Tibial nerve (tissue), 4 donors: ENCODE results near the gene TJAP1. TPM values are rescaled to one million over a fixed set of nuclear protein-coding genes. Genes with fewer than 3 reads are reported as not detected.

Experiments
- DNase-seq, 2 donors: peaks; one replicate each; pipeline ENCODE4 v3.0.0-alpha.2; 2019; ENCODE audit warnings: low spot score in 2 of 2
- H3K27ac ChIP-seq, 4 donors: fragments of 200-600 bp; sonication (generic) in 3 of 4; one replicate each; pipeline ENCODE4 v1.5.1; 2017 to 2019; ENCODE audit warnings: mild to moderate bottlenecking in 1 of 4
- H3K27me3 ChIP-seq, 2 donors: fragments of 200-600 bp; sonication (generic) in 1 of 2; one replicate each; pipeline versions ENCODE4 v1.5.1 to v1.6.0; 2017 to 2019
- H3K36me3 ChIP-seq, 3 donors: fragments of 200-600 bp; sonication (generic); one replicate each; pipeline ENCODE4 v1.5.1; 2018 to 2019
- H3K4me1 ChIP-seq, 4 donors: fragments of 200-600 bp; sonication (generic) in 3 of 4; one replicate each; pipeline ENCODE4 v1.5.1; 2017 to 2019
- H3K4me3 ChIP-seq, 4 donors: fragments of 200-600 bp; sonication (generic) in 3 of 4; one replicate each; pipeline ENCODE4 v1.5.1; 2017 to 2019; ENCODE audit warnings: mild to moderate bottlenecking in 1 of 4, moderate library complexity in 1 of 4
- H3K9me3 ChIP-seq, 4 donors: fragments of 200-600 bp; sonication (generic) in 3 of 4; one replicate each; pipeline ENCODE4 v1.5.1; 2017 to 2019
- EP300 ChIP-seq, 2 donors: sonication (generic); formaldehyde crosslinking; IDR thresholded peaks; one replicate each; pipeline ENCODE4 v1.6.1; 2017; ENCODE audit warnings: antibody characterized with exemption in 2 of 2, mild to moderate bottlenecking in 1 of 2
- POLR2A ChIP-seq, 2 donors: fragments of 450-650 bp; IDR thresholded peaks; one replicate each; pipeline ENCODE4 v1.6.1; 2017; ENCODE audit warnings: antibody characterized with exemption in 2 of 2, mild to moderate bottlenecking in 2 of 2, moderate library complexity in 2 of 2
- WGBS, 2 donors: methylation state at CpG; one replicate each; pipeline ENCODE4 v1.1.5; 2018; 5-methylcytosine and 5-hydroxymethylcytosine counted together
- total RNA-seq, 4 donors: library from RNA; depleted of rRNA; stranded (reverse); fragments of >200 nt; gene quantifications; one replicate each; pipeline ENCODE4 v1.1.0, GENCODE V29; 2016
- TF ChIP-seq, protein P1 (sequence below), 5 experiments: fragments of 200-600 bp in 3 of 5; fragments of 450-650 bp in 2 of 5; sonication (generic) in 3 of 5; IDR thresholded peaks; one replicate each; pipeline ENCODE4 v1.5.1; 2016 to 2019; ENCODE audit warnings: antibody characterized with exemption in 5 of 5, mild to moderate bottlenecking in 3 of 5, moderate library complexity in 2 of 5

The TJAP1 gene
- total RNA-seq, 4 donors from 2014 or later = 30.2 to 43.8 (median 32.3) TPM

DNA sequence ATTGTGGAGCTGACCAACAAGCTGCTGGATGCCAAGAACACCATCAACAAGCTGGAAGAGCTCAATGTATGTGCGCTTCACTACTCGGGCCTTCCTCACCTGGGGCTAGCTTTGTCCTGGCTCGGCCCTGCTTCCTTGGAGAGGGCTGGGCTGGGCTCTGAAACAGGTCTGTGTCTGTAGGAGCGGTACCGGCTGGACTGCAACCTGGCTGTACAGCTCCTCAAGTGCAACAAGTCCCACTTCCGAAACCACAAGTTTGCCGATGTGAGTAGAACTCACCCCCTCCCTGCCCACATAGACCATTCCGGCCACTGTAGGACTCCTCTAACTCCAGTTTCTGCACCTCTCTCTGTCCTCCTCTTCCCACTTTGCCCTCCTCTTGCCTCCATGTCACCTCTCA is 26.1 kb downstream of the TJAP1 start:
- 85 to 94% methylated on average over 3 to 8 of the region's 8 CpGs for WGBS, 2 donors
- Histone ChIP-seq H3K27ac (no peak overlapping the region), H3K9me3 (no peaks in the 10 kb centered on the region), H3K4me3 (no peak overlapping the region), H3K36me3 (peaks cover 5 to 78% (median 5%) of the 10 kb centered on the region in 3 donors), H3K4me1 (peaks cover 0 to 9% (median 1%) of the 10 kb centered on the region in 4 donors), H3K27me3 (no peaks in the 10 kb centered on the region)
- TF ChIP-seq EP300 (IDR thresholded peaks at IDR 0.05) (no peak), POLR2A (IDR thresholded peaks at IDR 0.05) (no peak)
- TF ChIP-seq, protein P1, sequence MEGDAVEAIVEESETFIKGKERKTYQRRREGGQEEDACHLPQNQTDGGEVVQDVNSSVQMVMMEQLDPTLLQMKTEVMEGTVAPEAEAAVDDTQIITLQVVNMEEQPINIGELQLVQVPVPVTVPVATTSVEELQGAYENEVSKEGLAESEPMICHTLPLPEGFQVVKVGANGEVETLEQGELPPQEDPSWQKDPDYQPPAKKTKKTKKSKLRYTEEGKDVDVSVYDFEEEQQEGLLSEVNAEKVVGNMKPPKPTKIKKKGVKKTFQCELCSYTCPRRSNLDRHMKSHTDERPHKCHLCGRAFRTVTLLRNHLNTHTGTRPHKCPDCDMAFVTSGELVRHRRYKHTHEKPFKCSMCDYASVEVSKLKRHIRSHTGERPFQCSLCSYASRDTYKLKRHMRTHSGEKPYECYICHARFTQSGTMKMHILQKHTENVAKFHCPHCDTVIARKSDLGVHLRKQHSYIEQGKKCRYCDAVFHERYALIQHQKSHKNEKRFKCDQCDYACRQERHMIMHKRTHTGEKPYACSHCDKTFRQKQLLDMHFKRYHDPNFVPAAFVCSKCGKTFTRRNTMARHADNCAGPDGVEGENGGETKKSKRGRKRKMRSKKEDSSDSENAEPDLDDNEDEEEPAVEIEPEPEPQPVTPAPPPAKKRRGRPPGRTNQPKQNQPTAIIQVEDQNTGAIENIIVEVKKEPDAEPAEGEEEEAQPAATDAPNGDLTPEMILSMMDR (IDR thresholded peaks at IDR 0.05) = no peak
- no peak for DNase-seq

DNA sequence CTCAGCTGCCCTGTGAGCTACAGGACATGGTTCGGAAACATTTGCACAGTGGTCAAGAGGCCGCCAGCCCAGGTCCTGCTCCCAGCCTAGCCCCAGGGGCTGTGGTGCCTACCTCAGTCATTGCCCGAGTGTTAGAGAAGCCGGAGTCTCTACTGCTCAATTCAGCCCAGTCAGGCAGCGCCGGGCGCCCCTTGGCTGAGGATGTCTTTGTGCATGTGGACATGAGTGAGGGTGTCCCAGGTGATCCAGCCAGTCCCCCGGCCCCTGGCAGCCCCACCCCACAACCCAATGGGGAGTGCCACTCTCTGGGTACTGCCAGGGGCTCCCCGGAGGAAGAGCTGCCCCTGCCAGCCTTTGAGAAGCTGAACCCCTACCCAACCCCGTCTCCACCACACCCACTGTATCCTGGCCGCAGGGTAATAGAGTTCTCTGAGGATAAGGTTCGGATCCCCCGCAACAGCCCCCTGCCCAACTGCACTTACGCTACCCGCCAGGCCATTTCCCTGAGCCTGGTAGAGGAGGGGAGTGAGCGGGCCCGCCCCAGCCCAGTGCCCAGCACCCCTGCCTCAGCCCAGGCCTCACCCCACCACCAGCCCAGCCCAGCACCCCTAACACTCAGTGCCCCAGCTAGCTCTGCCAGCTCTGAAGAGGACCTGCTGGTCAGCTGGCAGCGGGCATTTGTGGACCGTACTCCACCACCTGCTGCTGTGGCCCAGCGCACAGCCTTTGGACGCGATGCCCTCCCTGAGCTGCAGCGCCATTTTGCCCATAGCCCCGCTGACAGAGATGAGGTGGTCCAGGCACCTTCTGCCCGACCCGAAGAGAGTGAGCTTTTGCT is 27.6 kb downstream of the TJAP1 start:
- Histone ChIP-seq H3K9me3 (no peaks in the 10 kb centered on the region), H3K4me3 (no peak overlapping the region), H3K4me1 (peaks cover 0 to 22% (median 6%) of the 10 kb centered on the region in 4 donors), H3K27me3 (no peaks in the 10 kb centered on the region), H3K27ac (no peak overlapping the region), H3K36me3 (peaks cover 2 to 62% (median 5%) of the 10 kb centered on the region in 3 donors)
- WGBS, 2 donors = 87 to 92% methylated on average over 20 to 25 of the region's 26 CpGs
- DNase-seq = no peak
- TF ChIP-seq POLR2A (IDR thresholded peaks at IDR 0.05) = no peak

DNA sequence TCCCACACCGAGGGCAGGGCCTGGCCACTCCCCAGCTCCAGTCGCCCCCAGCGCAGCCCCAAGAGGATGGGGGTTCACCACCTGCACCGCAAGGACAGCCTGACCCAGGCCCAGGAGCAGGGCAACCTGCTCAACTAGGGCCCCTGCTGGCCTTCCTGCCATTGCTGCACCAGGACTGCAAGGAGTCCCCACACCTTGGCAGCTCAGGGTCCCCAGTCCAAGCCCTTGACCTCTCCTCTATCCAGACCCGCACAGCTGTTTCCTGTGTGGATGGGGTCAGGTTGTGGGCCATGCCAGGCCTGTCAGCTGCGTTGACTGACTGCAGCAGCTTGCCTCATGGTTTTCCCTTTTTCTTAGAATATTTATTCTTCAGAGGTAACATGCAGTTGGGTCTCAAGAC is 28.3 kb downstream of the TJAP1 start:
- Histone ChIP-seq H3K27ac (peak overlapping the region in 1 of 4 donors; percentile 21), H3K36me3 (peaks cover 2 to 57% (median 5%) of the 10 kb centered on the region in 3 donors)

GRCh38 chr6:43506171-43506570 is 28.8 kb downstream of the TJAP1 start:
- 82 to 88% methylated on average over 3 of the region's 3 CpGs for WGBS, 2 donors
- no peak for DNase-seq

More for the DNA sequence above, 28.3 kb downstream of the TJAP1 start:
- TF ChIP-seq, protein P1 (IDR thresholded peaks at IDR 0.05) = no peak
- TF ChIP-seq EP300 (IDR thresholded peaks at IDR 0.05) (no peak), POLR2A (IDR thresholded peaks at IDR 0.05) (no peak)
- H3K4me1 ChIP-seq = peaks cover 0 to 27% (median 10%) of the 10 kb centered on the region in 4 donors
- no peak overlapping the region for H3K4me3 ChIP-seq
- no peak for DNase-seq
- H3K9me3 ChIP-seq = no peaks in the 10 kb centered on the region
- H3K27me3 ChIP-seq = no peaks in the 10 kb centered on the region
- WGBS, 2 donors = 63 to 69% methylated on average over 4 to 5 of the region's 6 CpGs

GRCh38 chr6:43506667-43507471 is 29.5 kb downstream of the TJAP1 start:
- WGBS, 2 donors = 32 to 33% methylated on average over 9 to 11 of the region's 14 CpGs
- peak; percentile 71 to 87 for DNase-seq
- peaks cover 2 to 58% (median 9%) of the 10 kb centered on the region in 3 donors for H3K36me3 ChIP-seq
- TF ChIP-seq EP300 (IDR thresholded peaks at IDR 0.05) (no peak), POLR2A (IDR thresholded peaks at IDR 0.05) (no peak)
- TF ChIP-seq, protein P1 (IDR thresholded peaks at IDR 0.05) = peak; percentile 92 to 96 (median 93)
- no peak overlapping the region for H3K4me3 ChIP-seq
- H3K4me1 ChIP-seq = peaks cover 0 to 30% (median 11%) of the 10 kb centered on the region in 4 donors
- peak overlapping the region in 2 of 4 donors; percentile 21 to 54 for H3K27ac ChIP-seq
- no peaks in the 10 kb centered on the region for H3K9me3 ChIP-seq
- no peaks in the 10 kb centered on the region for H3K27me3 ChIP-seq

More at GRCh38 chr6:43506171-43506570, 28.8 kb downstream of the TJAP1 start:
- Histone ChIP-seq H3K9me3 (no peaks in the 10 kb centered on the region), H3K27me3 (no peaks in the 10 kb centered on the region), H3K27ac (peak overlapping the region in 2 of 4 donors; percentile 21 to 54), H3K4me1 (peaks cover 0 to 30% (median 11%) of the 10 kb centered on the region in 4 donors), H3K4me3 (no peak overlapping the region), H3K36me3 (peaks cover 2 to 57% (median 5%) of the 10 kb centered on the region in 3 donors)
- TF ChIP-seq POLR2A (IDR thresholded peaks at IDR 0.05) (no peak), EP300 (IDR thresholded peaks at IDR 0.05) (no peak)
- TF ChIP-seq, protein P1 (IDR thresholded peaks at IDR 0.05) = no peak
